HCT116 (cell line): ENCODE results near the gene PEX11A. TPM values are rescaled to one million over a fixed set of nuclear protein-coding genes. Genes with fewer than 3 reads are reported as not detected.

Experiments used
- ATAC-seq: fragments of 200-7000 bp; cut with Tn5 transposase; 2 replicates; pipeline ENCODE4 v1.9.1; 2020; ENCODE audit warnings: mild to moderate bottlenecking, moderate library complexity
- BruUV-seq: library from RNA; stranded (reverse); fragments of 400-500 nt; replicated peaks from 2 replicates; lab custom pipeline; 2021; lab: Mats Ljungman, UMichigan
- CTCF ChIA-PET: fragments of 300-600 bp; sonication (Branson Sonifier 250); formaldehyde crosslinking; loops from one replicate; lab custom pipeline; 2021; ENCODE audit warnings: antibody characterized with exemption; lab: Charles Lee
- POLR2A ChIA-PET: fragments of 300-600, 350-600 bp; sonication (Branson Sonifier 250); formaldehyde crosslinking; loops from one replicate; lab custom pipeline; 2021; ENCODE audit warnings: antibody characterized with exemption; lab: Charles Lee
- RAD21 ChIA-PET, 2 experiments: fragments of 300-600 bp; sonication (Branson Sonifier 250); formaldehyde crosslinking; loops; one replicate each; lab custom pipeline; 2023; ENCODE audit warnings: low total read pairs in 2 of 2; ENCODE audit not compliant: uncharacterized antibody in 2 of 2, unreplicated experiment in 2 of 2, low non-redundant PET in 1 of 2; lab: Charles Lee
- DNase-seq: peaks from one replicate; pipeline ENCODE4 v3.0.0-alpha.2; 2010; ENCODE audit warnings: low read depth, low spot score
- H2AFZ ChIP-seq: fragments of 200-600 bp; shearing (Covaris generic), sonication (generic); 2 replicates; pipeline ENCODE4 v1.6.1; 2017; ENCODE audit warnings: low read depth, mixed run types, mixed read lengths, antibody characterized with exemption, low read length; ENCODE audit not compliant: poor library complexity, severe bottlenecking
- H3K27ac ChIP-seq: 2 replicates; pipeline ENCODE4 v1.5.1; 2012; ENCODE audit warnings: low read depth, low read length
- H3K27me3 ChIP-seq: fragments of 200-600 bp; sonication (generic); 2 replicates; pipeline ENCODE4 v1.6.1; 2016; ENCODE audit warnings: mixed run types, low read length, mixed read lengths; ENCODE audit not compliant: insufficient read depth
- H3K36me3 ChIP-seq, 2 experiments: fragments of 200-500 bp in 1 of 2; fragments of 200-600 bp in 1 of 2; sonication (Bioruptor generic) in 1 of 2; sonication (generic) in 1 of 2; 2 replicates each; pipeline versions ENCODE4 v1.5.1 to v1.6.1; 2014 to 2016; ENCODE audit warnings: low read length in 2 of 2, inconsistent platforms in 1 of 2, mixed read lengths in 1 of 2, mixed run types in 1 of 2; ENCODE audit not compliant: insufficient read depth in 2 of 2, control insufficient read depth in 1 of 2
- H3K4me1 ChIP-seq, 2 experiments: fragments of 200-600 bp in 1 of 2; sonication (generic) in 1 of 2; 2 replicates each; pipeline versions ENCODE4 v1.5.1 to v1.6.1; 2012 to 2017; ENCODE audit warnings: low read length in 2 of 2, inconsistent platforms in 1 of 2, mild to moderate bottlenecking in 1 of 2, mixed read lengths in 1 of 2, mixed run types in 1 of 2, moderate library complexity in 1 of 2; ENCODE audit not compliant: insufficient read depth in 2 of 2, control insufficient read depth in 1 of 2
- H3K4me2 ChIP-seq: fragments of 200-600 bp; sonication (generic); 2 replicates; pipeline ENCODE4 v1.6.1; 2017; ENCODE audit warnings: mixed run types, low read length, mixed read lengths
- H3K4me3 ChIP-seq, 2 experiments: fragments of 200-600 bp in 1 of 2; sonication (generic) in 1 of 2; replicated peaks in 1 of 2; 2 replicates each; pipeline ENCODE4 v1.5.1; 2011 to 2016; ENCODE audit warnings: low read length in 2 of 2, control low read depth in 1 of 2, low read depth in 1 of 2, mild to moderate bottlenecking in 1 of 2, mixed read lengths in 1 of 2, mixed run types in 1 of 2
- H3K79me2 ChIP-seq: fragments of 200-600 bp; sonication (generic); 2 replicates; pipeline ENCODE4 v1.6.1; 2017; ENCODE audit warnings: mild to moderate bottlenecking, mixed run types, low read length, moderate library complexity, mixed read lengths; ENCODE audit not compliant: insufficient read depth
- H3K9ac ChIP-seq: fragments of 200-600 bp; sonication (generic); 2 replicates; pipeline ENCODE4 v1.6.1; 2016; ENCODE audit warnings: low read length, mixed read lengths
- H3K9me2 ChIP-seq: fragments of 200-600 bp; sonication (generic), shearing (Covaris generic); 2 replicates; pipeline ENCODE4 v1.6.1; 2017; ENCODE audit warnings: mixed run types, mild to moderate bottlenecking, moderate library complexity; ENCODE audit not compliant: insufficient read depth
- H3K9me3 ChIP-seq, 2 experiments: fragments of 200-500 bp in 1 of 2; fragments of 200-600 bp in 1 of 2; sonication (Bioruptor generic) in 1 of 2; sonication (generic) in 1 of 2; 2 replicates each; pipeline ENCODE4 v1.6.1; 2014 to 2017; ENCODE audit warnings: low read length in 2 of 2, mixed read lengths in 2 of 2, inconsistent platforms in 1 of 2, low read depth in 1 of 2, mild to moderate bottlenecking in 1 of 2, mixed run types in 1 of 2, moderate library complexity in 1 of 2; ENCODE audit not compliant: control insufficient read depth in 1 of 2, insufficient read depth in 1 of 2
- H4K20me1 ChIP-seq: fragments of 200-600 bp; sonication (generic), shearing (Covaris generic); 2 replicates; pipeline ENCODE4 v1.6.1; 2017; ENCODE audit warnings: mixed run types, mild to moderate bottlenecking, moderate library complexity; ENCODE audit not compliant: insufficient read depth
- CBX3 ChIP-seq: IDR thresholded peaks from 2 replicates; pipeline ENCODE4 v1.6.1; 2012; ENCODE audit warnings: low read depth
- CEBPB ChIP-seq: IDR thresholded peaks from 2 replicates; pipeline ENCODE4 v1.6.1; 2012; ENCODE audit warnings: low read depth
- EGR1 ChIP-seq: IDR thresholded peaks from 2 replicates; pipeline ENCODE4 v1.6.1; 2012; ENCODE audit warnings: low read depth
- ELF1 ChIP-seq: IDR thresholded peaks from 2 replicates; pipeline ENCODE4 v1.6.1; 2012; ENCODE audit warnings: low read depth, borderline replicate concordance
- EZH2 ChIP-seq: fragments of 200-600 bp; sonication (generic); IDR thresholded peaks from 2 replicates; pipeline ENCODE4 v1.6.1; 2017; ENCODE audit warnings: antibody characterized with exemption, mixed run types
- EZH2phosphoT487 ChIP-seq: fragments of 200-600 bp; IDR thresholded peaks from 2 replicates; pipeline ENCODE4 v1.6.1; 2018; ENCODE audit warnings: antibody characterized with exemption, borderline replicate concordance
- JUND ChIP-seq: IDR thresholded peaks from 2 replicates; pipeline ENCODE4 v1.6.1; 2012
- POLR2A ChIP-seq: IDR thresholded peaks from 2 replicates; pipeline ENCODE4 v1.7.0; 2011; ENCODE audit warnings: borderline replicate concordance; ENCODE audit not compliant: insufficient read depth, insufficient read length; ENCODE audit errors: extremely low read depth
- SIN3A ChIP-seq: IDR thresholded peaks from 2 replicates; pipeline ENCODE4 v1.6.1; 2012; ENCODE audit warnings: low read depth
- SP1 ChIP-seq: IDR thresholded peaks from 2 replicates; pipeline ENCODE4 v1.6.1; 2012; ENCODE audit warnings: low read depth
- SRF ChIP-seq: IDR thresholded peaks from 2 replicates; pipeline ENCODE4 v1.6.1; 2012; ENCODE audit warnings: low read depth
- TCF7L2 ChIP-seq: IDR thresholded peaks from 2 replicates; pipeline ENCODE4 v1.7.0; 2011; ENCODE audit warnings: borderline replicate concordance, inconsistent platforms; ENCODE audit not compliant: insufficient read depth, insufficient read length; ENCODE audit errors: extremely low read depth
- YY1 ChIP-seq: IDR thresholded peaks from 2 replicates; pipeline ENCODE4 v1.6.1; 2011; ENCODE audit warnings: low read length, low read depth, moderate library complexity, mild to moderate bottlenecking; ENCODE audit not compliant: insufficient replicate concordance; ENCODE audit errors: extremely low read depth
- ZFX ChIP-seq: fragments of 450-650 bp; IDR thresholded peaks from 2 replicates; pipeline ENCODE4 v1.6.1; 2017
- intact Hi-C: fragments of 100-400 bp; cut with micrococcal nuclease; formaldehyde crosslinking; loops from 2 replicates; pipeline ENCODE4 v1.10.0; 2022
- total RNA-seq: library from RNA; stranded (reverse); gene quantifications from one replicate; pipeline ENCODE4 v1.2.1, GENCODE V29; 2021; ENCODE audit not compliant: unreplicated experiment
- TF ChIP-seq, protein P1 (sequence below), 3 experiments: fragments of 200-600 bp in 1 of 3; sonication (generic) in 1 of 3; IDR thresholded peaks in 2 of 3; conservative IDR thresholded peaks in 1 of 3; 2 replicates each; pipeline ENCODE4 v1.5.1; 2012 to 2017; ENCODE audit warnings: low read depth in 2 of 3, low read length in 2 of 3, antibody characterized with exemption in 1 of 3, borderline replicate concordance in 1 of 3, control low read depth in 1 of 3, mild to moderate bottlenecking in 1 of 3, mixed read lengths in 1 of 3, mixed run types in 1 of 3, moderate library complexity in 1 of 3; ENCODE audit not compliant: insufficient read depth in 1 of 3
- TF ChIP-seq, protein P2 (sequence below): IDR thresholded peaks from 2 replicates; pipeline ENCODE4 v1.6.1; 2012
- TF ChIP-seq, protein P3 (sequence below): IDR thresholded peaks from 2 replicates; pipeline ENCODE4 v1.6.1; 2011; ENCODE audit warnings: mild to moderate bottlenecking, low read length, moderate library complexity; ENCODE audit not compliant: insufficient replicate concordance; ENCODE audit errors: extremely low read depth

PEX11A gene
- total RNA-seq, 1 experiment from 2014 or later, result 7.1 TPM

DNA sequence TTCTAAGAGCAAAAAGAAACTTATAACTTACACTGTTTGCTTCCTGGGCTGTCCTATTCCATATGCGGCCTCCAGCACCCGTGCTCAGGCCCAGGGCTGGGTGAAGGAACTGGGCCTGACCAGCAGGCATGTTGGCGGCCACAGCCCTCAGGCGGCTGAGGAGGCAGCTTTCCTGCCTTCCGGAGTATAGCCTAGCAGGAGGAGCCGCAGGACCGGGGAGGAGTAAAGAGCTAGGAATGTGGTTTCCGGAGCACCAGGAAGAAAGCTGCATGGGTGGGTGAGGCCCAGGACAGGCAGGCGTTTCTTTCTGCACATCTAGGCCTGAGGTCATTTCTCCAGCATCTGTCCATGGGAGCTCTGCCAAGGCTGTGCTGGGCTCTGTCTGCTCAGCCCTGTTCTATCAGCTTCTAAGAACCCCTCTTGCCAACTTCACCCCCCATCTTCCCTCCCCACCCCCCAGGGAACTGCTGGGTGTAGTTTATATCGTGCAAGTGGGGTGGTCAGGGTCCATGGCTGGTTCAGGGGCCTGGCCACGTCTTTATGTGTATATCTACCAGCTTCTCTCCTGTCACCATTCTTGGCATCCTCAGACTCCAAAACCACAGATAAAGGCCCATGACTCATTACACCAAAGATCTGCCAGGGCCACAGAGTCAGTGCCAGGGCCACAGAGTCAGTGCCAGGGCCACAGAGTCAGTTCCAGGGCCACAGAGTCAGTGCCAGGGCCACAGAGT lies 27.5 kb downstream of the PEX11A start (continued):
- no peak for TF ChIP-seq YY1
- no peak for TF ChIP-seq SP1
- TF ChIP-seq ZFX, result no peak
- TF ChIP-seq, protein P1, sequence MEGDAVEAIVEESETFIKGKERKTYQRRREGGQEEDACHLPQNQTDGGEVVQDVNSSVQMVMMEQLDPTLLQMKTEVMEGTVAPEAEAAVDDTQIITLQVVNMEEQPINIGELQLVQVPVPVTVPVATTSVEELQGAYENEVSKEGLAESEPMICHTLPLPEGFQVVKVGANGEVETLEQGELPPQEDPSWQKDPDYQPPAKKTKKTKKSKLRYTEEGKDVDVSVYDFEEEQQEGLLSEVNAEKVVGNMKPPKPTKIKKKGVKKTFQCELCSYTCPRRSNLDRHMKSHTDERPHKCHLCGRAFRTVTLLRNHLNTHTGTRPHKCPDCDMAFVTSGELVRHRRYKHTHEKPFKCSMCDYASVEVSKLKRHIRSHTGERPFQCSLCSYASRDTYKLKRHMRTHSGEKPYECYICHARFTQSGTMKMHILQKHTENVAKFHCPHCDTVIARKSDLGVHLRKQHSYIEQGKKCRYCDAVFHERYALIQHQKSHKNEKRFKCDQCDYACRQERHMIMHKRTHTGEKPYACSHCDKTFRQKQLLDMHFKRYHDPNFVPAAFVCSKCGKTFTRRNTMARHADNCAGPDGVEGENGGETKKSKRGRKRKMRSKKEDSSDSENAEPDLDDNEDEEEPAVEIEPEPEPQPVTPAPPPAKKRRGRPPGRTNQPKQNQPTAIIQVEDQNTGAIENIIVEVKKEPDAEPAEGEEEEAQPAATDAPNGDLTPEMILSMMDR (IDR thresholded peaks at IDR 0.05 in 2 of 3, conservative IDR thresholded peaks at IDR 0.05 in 1 of 3; ENCODE audit: borderline replicate concordance in 1 of 3, insufficient read depth in 1 of 3, low read depth in 2 of 3, low read length in 2 of 3), result no peak
- no peak for TF ChIP-seq CEBPB
- TF ChIP-seq, protein P2, sequence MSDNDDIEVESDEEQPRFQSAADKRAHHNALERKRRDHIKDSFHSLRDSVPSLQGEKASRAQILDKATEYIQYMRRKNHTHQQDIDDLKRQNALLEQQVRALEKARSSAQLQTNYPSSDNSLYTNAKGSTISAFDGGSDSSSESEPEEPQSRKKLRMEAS, result no peak
- no peak for TF ChIP-seq POLR2A
- TF ChIP-seq EGR1, result no peak
- no peak for TF ChIP-seq EZH2

DNA sequence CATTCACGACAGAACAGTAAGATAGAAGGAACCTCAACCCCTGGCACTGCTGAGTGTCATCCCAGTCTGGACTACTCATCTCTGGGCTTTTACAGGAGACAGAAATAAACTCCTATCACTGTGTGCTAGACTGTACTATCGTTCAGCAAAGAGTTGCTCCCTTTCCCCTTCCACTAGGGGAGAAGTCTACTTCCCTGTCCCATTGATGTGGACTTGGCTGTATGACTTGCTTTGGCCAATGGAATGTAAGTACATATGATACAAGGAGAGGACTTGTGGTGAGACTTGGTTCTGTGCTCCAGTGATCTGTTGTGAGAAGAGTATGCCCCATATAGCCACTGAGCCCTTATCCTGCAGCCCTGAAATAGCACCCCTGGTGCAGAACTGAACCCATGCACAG lies 30.0 kb downstream of the PEX11A start:
- Histone ChIP-seq H3K9me3 (no peaks in the 10 kb centered on the region), H4K20me1 (no peaks in the 10 kb centered on the region), H3K4me2 (no peak overlapping the region), H3K79me2 (no peaks in the 10 kb centered on the region), H3K4me3 (no peak overlapping the region), H3K4me1 (peaks cover 0 to 5% of the 10 kb centered on the region in 2 experiments; a peak in 1 of 4 replicates), H2AFZ (no peak overlapping the region), H3K27me3 (no peaks in the 10 kb centered on the region), H3K36me3 (no peaks in the 10 kb centered on the region), H3K9me2 (no peaks in the 10 kb centered on the region), H3K27ac (no peak overlapping the region), H3K9ac (no peak overlapping the region)
- DNase-seq, result no peak
- ChIA-PET CTCF (no interaction called here), POLR2A (interaction anchor here (0.5 kb wide), 1 partner anchor 47 kb away, joined by 3 read pairs; no protein-coding TSS in a partner anchor), RAD21 (no interaction called here)
- peak; percentile 74 for ATAC-seq
- intact Hi-C loops, result no loop called here
- BruUV-seq, result no TSS peak
- no peak for TF ChIP-seq ELF1
- no peak for TF ChIP-seq EGR1
- no peak for TF ChIP-seq POLR2A
- TF ChIP-seq SRF, result no peak
- no peak for TF ChIP-seq SIN3A
- TF ChIP-seq JUND, result no peak
- no peak for TF ChIP-seq TCF7L2
- no peak for TF ChIP-seq CEBPB
- TF ChIP-seq EZH2phosphoT487, result no peak
- TF ChIP-seq EZH2, result no peak
- TF ChIP-seq, protein P3, sequence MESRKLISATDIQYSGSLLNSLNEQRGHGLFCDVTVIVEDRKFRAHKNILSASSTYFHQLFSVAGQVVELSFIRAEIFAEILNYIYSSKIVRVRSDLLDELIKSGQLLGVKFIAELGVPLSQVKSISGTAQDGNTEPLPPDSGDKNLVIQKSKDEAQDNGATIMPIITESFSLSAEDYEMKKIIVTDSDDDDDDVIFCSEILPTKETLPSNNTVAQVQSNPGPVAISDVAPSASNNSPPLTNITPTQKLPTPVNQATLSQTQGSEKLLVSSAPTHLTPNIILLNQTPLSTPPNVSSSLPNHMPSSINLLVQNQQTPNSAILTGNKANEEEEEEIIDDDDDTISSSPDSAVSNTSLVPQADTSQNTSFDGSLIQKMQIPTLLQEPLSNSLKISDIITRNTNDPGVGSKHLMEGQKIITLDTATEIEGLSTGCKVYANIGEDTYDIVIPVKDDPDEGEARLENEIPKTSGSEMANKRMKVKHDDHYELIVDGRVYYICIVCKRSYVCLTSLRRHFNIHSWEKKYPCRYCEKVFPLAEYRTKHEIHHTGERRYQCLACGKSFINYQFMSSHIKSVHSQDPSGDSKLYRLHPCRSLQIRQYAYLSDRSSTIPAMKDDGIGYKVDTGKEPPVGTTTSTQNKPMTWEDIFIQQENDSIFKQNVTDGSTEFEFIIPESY, result no peak
- TF ChIP-seq, protein P2, result no peak
- TF ChIP-seq, protein P1 (IDR thresholded peaks at IDR 0.05 in 2 of 3, conservative IDR thresholded peaks at IDR 0.05 in 1 of 3; ENCODE audit: borderline replicate concordance in 1 of 3, insufficient read depth in 1 of 3, low read depth in 2 of 3, low read length in 2 of 3), result no peak
- no peak for TF ChIP-seq CBX3
- TF ChIP-seq YY1, result no peak
- TF ChIP-seq SP1, result no peak
